Stimulated activated CD4-positive, alpha-beta T cell treated with anti-CD3 and anti-CD28 coated beads, Interleukin-12 subunit alpha, Interleukin-12 subunit beta, amount 100 ng/mL, for 24 hours (primary cell): Measurements from ENCODE around the gene CELF4.

ENCODE experiments used
- DNase-seq, 2 experiments: peaks; one replicate each; pipeline ENCODE4 v3.0.0-alpha.2; 2020; ENCODE audit warnings: low read depth in 2 of 2

Gene CELF4

GRCh38 chr18:37442477-37442876 is 123.1 kb downstream of the CELF4 start:
- no peak for DNase-seq

- no peak for DNase-seq
Observed at GRCh38 chr18:37441821-37442220, 123.8 kb downstream of the CELF4 start.

- no peak for DNase-seq
Observed at GRCh38 chr18:37440206-37440605, 125.4 kb downstream of the CELF4 start.

GRCh38 chr18:37438417-37439180 is 127.0 kb downstream of the CELF4 start:
- no peak for DNase-seq

- DNase-seq = no peak
Observed at GRCh38 chr18:37435996-37436395, 129.6 kb downstream of the CELF4 start.

GRCh38 chr18:37435150-37435867 is 130.3 kb downstream of the CELF4 start:
- no peak for DNase-seq

GRCh38 chr18:37434161-37434860 is 131.3 kb downstream of the CELF4 start:
- DNase-seq = no peak

- DNase-seq = no peak
Observed at GRCh38 chr18:37432436-37433195, 133.0 kb downstream of the CELF4 start.

- no peak for DNase-seq
Observed at GRCh38 chr18:37430357-37431076, 135.1 kb downstream of the CELF4 start.

- no peak for DNase-seq
Observed at GRCh38 chr18:37429791-37430190, 135.8 kb downstream of the CELF4 start.

- DNase-seq = no peak
Observed at GRCh38 chr18:37428288-37428974, 137.2 kb downstream of the CELF4 start.

- DNase-seq = no peak
Observed at GRCh38 chr18:37426586-37426985, 139.0 kb downstream of the CELF4 start.

GRCh38 chr18:37425222-37425621 is 140.4 kb downstream of the CELF4 start:
- no peak for DNase-seq

GRCh38 chr18:37424507-37424906 is 141.1 kb downstream of the CELF4 start:
- no peak for DNase-seq

GRCh38 chr18:37422596-37422995 is 143.0 kb downstream of the CELF4 start:
- DNase-seq = no peak

GRCh38 chr18:37422116-37422515 is 143.5 kb downstream of the CELF4 start:
- DNase-seq = no peak

- no peak for DNase-seq
Observed at GRCh38 chr18:37421341-37422077, 144.1 kb downstream of the CELF4 start.

- no peak for DNase-seq
Observed at GRCh38 chr18:37420315-37420880, 145.2 kb downstream of the CELF4 start.

GRCh38 chr18:37419866-37420265 is 145.7 kb downstream of the CELF4 start:
- DNase-seq = no peak

GRCh38 chr18:37419315-37419714 is 146.3 kb downstream of the CELF4 start:
- no peak for DNase-seq
